GM23338 (cell line): ENCODE data around the gene TRPV5. TPM values are rescaled to one million over a fixed set of nuclear protein-coding genes. Genes with fewer than 3 reads are reported as not detected.

Experiments used
- ATAC-seq: fragments of 200-7000 bp; cut with Tn5 transposase; 3 replicates; pipeline ENCODE4 v1.9.1; 2020
- DNase-seq: peaks from one replicate; pipeline ENCODE4 v3.0.0-alpha.2; 2015; ENCODE audit warnings: low spot score
- H2AFZ ChIP-seq: fragments of 200-600 bp; sonication (generic); 2 replicates; pipeline ENCODE4 v1.8.0; 2016; ENCODE audit warnings: antibody characterized with exemption, mild to moderate bottlenecking, moderate library complexity
- H3F3A ChIP-seq: fragments of 200-600 bp; sonication (generic); replicated peaks from 2 replicates; pipeline ENCODE4 v1.8.0; 2017; ENCODE audit warnings: antibody characterized with exemption, mixed run types, low read depth
- H3K27ac ChIP-seq: fragments of 200-600 bp; sonication (generic); 2 replicates; pipeline ENCODE4 v1.6.1; 2016; ENCODE audit warnings: low read depth
- H3K27me3 ChIP-seq: fragments of 200-600 bp; sonication (generic); 2 replicates; pipeline ENCODE4 v1.8.0; 2016; ENCODE audit warnings: mild to moderate bottlenecking, mixed run types, moderate library complexity; ENCODE audit not compliant: insufficient read depth
- H3K36me3 ChIP-seq: fragments of 200-600 bp; sonication (generic); 2 replicates; pipeline ENCODE4 v1.8.0; 2016; ENCODE audit warnings: mild to moderate bottlenecking; ENCODE audit not compliant: insufficient read depth
- H3K4me1 ChIP-seq: fragments of 200-600 bp; sonication (generic); 2 replicates; pipeline ENCODE4 v1.8.0; 2016; ENCODE audit warnings: mild to moderate bottlenecking, moderate library complexity; ENCODE audit not compliant: insufficient read depth
- H3K4me2 ChIP-seq: fragments of 200-600 bp; sonication (generic); 2 replicates; pipeline ENCODE4 v1.7.1; 2017; ENCODE audit warnings: mixed run types
- H3K4me3 ChIP-seq: fragments of 200-600 bp; sonication (generic); 2 replicates; pipeline ENCODE4 v1.6.1; 2016; ENCODE audit warnings: mixed run types
- H3K79me2 ChIP-seq: fragments of 200-600 bp; sonication (generic); replicated peaks from 2 replicates; pipeline ENCODE4 v1.8.0; 2017; ENCODE audit warnings: mild to moderate bottlenecking; ENCODE audit not compliant: insufficient read depth
- H3K9me2 ChIP-seq: fragments of 200-600 bp; sonication (generic); 2 replicates; pipeline ENCODE4 v1.8.0; 2017; ENCODE audit not compliant: insufficient read depth
- H4K20me1 ChIP-seq: fragments of 200-600 bp; sonication (generic); replicated peaks from 2 replicates; pipeline ENCODE4 v1.8.0; 2017; ENCODE audit warnings: mild to moderate bottlenecking; ENCODE audit not compliant: insufficient read depth
- H3K27ac Mint-ChIP-seq: 2 replicates; pipeline ENCODE4 v1.8.0; 2020; ENCODE audit warnings: inconsistent platforms, mild to moderate bottlenecking, moderate library complexity, mixed read lengths
- H3K27me3 Mint-ChIP-seq: 3 replicates; pipeline ENCODE4 v1.8.0; 2022; ENCODE audit warnings: low read depth, mild to moderate bottlenecking, moderate library complexity, mixed read lengths, inconsistent platforms; ENCODE audit not compliant: insufficient read depth, poor library complexity
- H3K36me3 Mint-ChIP-seq: 3 replicates; pipeline ENCODE4 v1.8.0; 2021; ENCODE audit warnings: low read depth, mild to moderate bottlenecking, inconsistent platforms, moderate library complexity, mixed read lengths
- H3K4me1 Mint-ChIP-seq: 3 replicates; pipeline ENCODE4 v1.8.0; 2020; ENCODE audit warnings: mild to moderate bottlenecking, inconsistent platforms, mixed read lengths
- H3K4me3 Mint-ChIP-seq: 3 replicates; pipeline ENCODE4 v1.8.0; 2021; ENCODE audit warnings: moderate library complexity, mild to moderate bottlenecking, inconsistent platforms, mixed read lengths
- H3K9me3 Mint-ChIP-seq: 3 replicates; pipeline ENCODE4 v1.8.0; 2020; ENCODE audit warnings: moderate library complexity, mild to moderate bottlenecking, inconsistent platforms, mixed read lengths
- EZH2 ChIP-seq: fragments of 200-600 bp; sonication (generic); IDR thresholded peaks from one replicate; pipeline ENCODE4 v1.8.0; 2017; ENCODE audit warnings: antibody characterized with exemption, mild to moderate bottlenecking, low read depth; ENCODE audit not compliant: unreplicated experiment
- JUNB ChIP-seq: IDR thresholded peaks from one replicate; pipeline ENCODE4 v1.6.1; 2016; ENCODE audit warnings: antibody characterized with exemption; ENCODE audit not compliant: unreplicated experiment
- STAT1 ChIP-seq: IDR thresholded peaks from one replicate; pipeline ENCODE4 v1.6.1; 2016; ENCODE audit warnings: antibody characterized with exemption; ENCODE audit not compliant: unreplicated experiment
- ZNF114 ChIP-seq: fragments of 250-450 bp; sonication (Bioruptor Pico); IDR thresholded peaks from 2 replicates; pipeline ENCODE4 v1.5.0; 2020; ENCODE audit warnings: mild to moderate bottlenecking, moderate library complexity
- ZNF331 ChIP-seq: fragments of 250-450 bp; sonication (Bioruptor Pico); IDR thresholded peaks from 2 replicates; pipeline ENCODE4 v1.5.0; 2020; ENCODE audit warnings: low read depth, mild to moderate bottlenecking, moderate library complexity
- polyA plus RNA-seq: library from polyadenylated mRNA; unstranded; fragments of >200 nt; fragmentation: Nextera tagmentation; extraction: Ambion mirVana; gene quantifications from 2 replicates; pipeline ENCODE4 v1.2.1, GENCODE V29; 2016
- total RNA-seq: library from RNA; depleted of rRNA; stranded (reverse); fragments of >200 nt; shearing (Covaris generic); gene quantifications from 2 replicates; pipeline ENCODE4 v1.2.3, GENCODE V29; 2014
- TF ChIP-seq, protein P1 (sequence below): fragments of 250-450 bp; sonication (Bioruptor Pico); IDR thresholded peaks from 2 replicates; pipeline ENCODE4 v1.5.0; 2020; ENCODE audit warnings: mild to moderate bottlenecking, moderate library complexity
- TF ChIP-seq, protein P2 (sequence below): IDR thresholded peaks from one replicate; pipeline ENCODE4 v1.6.1; 2018; ENCODE audit warnings: antibody characterized with exemption; ENCODE audit not compliant: unreplicated experiment
- TF ChIP-seq, protein P3 (sequence below): IDR thresholded peaks from 2 replicates; pipeline ENCODE4 v1.6.1; 2016; ENCODE audit warnings: antibody characterized with exemption
- TF ChIP-seq, protein P4 (sequence below), 2 experiments: fragments of 200-600 bp in 1 of 2; sonication (generic) in 1 of 2; conservative IDR thresholded peaks; 2 replicates each; pipeline versions ENCODE4 v1.5.1 to v1.6.1; 2016 to 2017; ENCODE audit warnings: antibody characterized with exemption in 2 of 2, low read depth in 2 of 2, mild to moderate bottlenecking in 2 of 2, moderate library complexity in 1 of 2

Gene TRPV5
- total and polyA plus RNA-seq, 2 experiments from 2014 or later, result not detected

DNA sequence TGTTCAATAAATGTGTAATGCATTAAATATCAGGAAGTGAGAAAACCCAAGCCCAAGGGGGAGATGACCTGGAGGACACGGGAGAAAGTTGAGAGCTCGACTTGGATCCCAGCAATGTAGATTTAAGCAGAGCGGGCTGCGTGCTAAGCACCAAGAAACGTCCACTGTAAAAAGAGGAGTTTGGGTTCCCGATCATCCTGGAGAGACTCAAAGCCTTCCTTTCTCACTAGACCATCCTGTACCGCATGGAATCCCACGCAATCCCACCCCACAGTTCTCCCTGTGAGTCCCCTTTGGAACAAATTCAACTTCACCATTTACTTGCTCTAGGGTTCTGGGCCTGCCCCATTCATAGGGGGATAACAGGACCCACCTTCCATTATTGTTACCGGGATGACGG is 50.4 kb downstream of the TRPV5 start:
- no peaks in the 10 kb centered on the region for H3F3A ChIP-seq
- no peak overlapping the region for H3K4me3 ChIP-seq
- H3K9me2 ChIP-seq, result no peaks in the 10 kb centered on the region
- H3K4me3 Mint-ChIP-seq, result no peak overlapping the region
- H4K20me1 ChIP-seq, result no peaks in the 10 kb centered on the region
- TF ChIP-seq STAT1 (no peak), ZNF331 (CRISPR knock-in tag) (no peak), ZNF114 (CRISPR knock-in tag) (no peak), JUNB (no peak), EZH2 (no peak)
- TF ChIP-seq, protein P1, sequence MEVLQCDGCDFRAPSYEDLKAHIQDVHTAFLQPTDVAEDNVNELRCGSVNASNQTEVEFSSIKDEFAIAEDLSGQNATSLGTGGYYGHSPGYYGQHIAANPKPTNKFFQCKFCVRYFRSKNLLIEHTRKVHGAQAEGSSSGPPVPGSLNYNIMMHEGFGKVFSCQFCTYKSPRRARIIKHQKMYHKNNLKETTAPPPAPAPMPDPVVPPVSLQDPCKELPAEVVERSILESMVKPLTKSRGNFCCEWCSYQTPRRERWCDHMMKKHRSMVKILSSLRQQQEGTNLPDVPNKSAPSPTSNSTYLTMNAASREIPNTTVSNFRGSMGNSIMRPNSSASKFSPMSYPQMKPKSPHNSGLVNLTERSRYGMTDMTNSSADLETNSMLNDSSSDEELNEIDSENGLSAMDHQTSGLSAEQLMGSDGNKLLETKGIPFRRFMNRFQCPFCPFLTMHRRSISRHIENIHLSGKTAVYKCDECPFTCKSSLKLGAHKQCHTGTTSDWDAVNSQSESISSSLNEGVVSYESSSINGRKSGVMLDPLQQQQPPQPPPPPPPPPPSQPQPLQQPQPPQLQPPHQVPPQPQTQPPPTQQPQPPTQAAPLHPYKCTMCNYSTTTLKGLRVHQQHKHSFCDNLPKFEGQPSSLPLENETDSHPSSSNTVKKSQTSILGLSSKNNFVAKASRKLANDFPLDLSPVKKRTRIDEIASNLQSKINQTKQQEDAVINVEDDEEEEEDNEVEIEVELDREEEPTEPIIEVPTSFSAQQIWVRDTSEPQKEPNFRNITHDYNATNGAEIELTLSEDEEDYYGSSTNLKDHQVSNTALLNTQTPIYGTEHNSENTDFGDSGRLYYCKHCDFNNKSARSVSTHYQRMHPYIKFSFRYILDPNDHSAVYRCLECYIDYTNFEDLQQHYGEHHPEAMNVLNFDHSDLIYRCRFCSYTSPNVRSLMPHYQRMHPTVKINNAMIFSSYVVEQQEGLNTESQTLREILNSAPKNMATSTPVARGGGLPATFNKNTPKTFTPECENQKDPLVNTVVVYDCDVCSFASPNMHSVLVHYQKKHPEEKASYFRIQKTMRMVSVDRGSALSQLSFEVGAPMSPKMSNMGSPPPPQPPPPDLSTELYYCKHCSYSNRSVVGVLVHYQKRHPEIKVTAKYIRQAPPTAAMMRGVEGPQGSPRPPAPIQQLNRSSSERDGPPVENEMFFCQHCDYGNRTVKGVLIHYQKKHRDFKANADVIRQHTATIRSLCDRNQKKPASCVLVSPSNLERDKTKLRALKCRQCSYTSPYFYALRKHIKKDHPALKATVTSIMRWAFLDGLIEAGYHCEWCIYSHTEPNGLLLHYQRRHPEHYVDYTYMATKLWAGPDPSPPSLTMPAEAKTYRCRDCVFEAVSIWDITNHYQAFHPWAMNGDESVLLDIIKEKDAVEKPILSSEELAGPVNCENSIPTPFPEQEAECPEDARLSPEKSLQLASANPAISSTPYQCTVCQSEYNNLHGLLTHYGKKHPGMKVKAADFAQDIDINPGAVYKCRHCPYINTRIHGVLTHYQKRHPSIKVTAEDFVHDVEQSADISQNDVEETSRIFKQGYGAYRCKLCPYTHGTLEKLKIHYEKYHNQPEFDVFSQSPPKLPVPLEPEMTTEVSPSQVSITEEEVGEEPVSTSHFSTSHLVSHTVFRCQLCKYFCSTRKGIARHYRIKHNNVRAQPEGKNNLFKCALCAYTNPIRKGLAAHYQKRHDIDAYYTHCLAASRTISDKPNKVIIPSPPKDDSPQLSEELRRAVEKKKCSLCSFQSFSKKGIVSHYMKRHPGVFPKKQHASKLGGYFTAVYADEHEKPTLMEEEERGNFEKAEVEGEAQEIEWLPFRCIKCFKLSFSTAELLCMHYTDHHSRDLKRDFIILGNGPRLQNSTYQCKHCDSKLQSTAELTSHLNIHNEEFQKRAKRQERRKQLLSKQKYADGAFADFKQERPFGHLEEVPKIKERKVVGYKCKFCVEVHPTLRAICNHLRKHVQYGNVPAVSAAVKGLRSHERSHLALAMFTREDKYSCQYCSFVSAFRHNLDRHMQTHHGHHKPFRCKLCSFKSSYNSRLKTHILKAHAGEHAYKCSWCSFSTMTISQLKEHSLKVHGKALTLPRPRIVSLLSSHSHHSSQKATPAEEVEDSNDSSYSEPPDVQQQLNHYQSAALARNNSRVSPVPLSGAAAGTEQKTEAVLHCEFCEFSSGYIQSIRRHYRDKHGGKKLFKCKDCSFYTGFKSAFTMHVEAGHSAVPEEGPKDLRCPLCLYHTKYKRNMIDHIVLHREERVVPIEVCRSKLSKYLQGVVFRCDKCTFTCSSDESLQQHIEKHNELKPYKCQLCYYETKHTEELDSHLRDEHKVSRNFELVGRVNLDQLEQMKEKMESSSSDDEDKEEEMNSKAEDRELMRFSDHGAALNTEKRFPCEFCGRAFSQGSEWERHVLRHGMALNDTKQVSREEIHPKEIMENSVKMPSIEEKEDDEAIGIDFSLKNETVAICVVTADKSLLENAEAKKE, result no peak
- TF ChIP-seq, protein P2, sequence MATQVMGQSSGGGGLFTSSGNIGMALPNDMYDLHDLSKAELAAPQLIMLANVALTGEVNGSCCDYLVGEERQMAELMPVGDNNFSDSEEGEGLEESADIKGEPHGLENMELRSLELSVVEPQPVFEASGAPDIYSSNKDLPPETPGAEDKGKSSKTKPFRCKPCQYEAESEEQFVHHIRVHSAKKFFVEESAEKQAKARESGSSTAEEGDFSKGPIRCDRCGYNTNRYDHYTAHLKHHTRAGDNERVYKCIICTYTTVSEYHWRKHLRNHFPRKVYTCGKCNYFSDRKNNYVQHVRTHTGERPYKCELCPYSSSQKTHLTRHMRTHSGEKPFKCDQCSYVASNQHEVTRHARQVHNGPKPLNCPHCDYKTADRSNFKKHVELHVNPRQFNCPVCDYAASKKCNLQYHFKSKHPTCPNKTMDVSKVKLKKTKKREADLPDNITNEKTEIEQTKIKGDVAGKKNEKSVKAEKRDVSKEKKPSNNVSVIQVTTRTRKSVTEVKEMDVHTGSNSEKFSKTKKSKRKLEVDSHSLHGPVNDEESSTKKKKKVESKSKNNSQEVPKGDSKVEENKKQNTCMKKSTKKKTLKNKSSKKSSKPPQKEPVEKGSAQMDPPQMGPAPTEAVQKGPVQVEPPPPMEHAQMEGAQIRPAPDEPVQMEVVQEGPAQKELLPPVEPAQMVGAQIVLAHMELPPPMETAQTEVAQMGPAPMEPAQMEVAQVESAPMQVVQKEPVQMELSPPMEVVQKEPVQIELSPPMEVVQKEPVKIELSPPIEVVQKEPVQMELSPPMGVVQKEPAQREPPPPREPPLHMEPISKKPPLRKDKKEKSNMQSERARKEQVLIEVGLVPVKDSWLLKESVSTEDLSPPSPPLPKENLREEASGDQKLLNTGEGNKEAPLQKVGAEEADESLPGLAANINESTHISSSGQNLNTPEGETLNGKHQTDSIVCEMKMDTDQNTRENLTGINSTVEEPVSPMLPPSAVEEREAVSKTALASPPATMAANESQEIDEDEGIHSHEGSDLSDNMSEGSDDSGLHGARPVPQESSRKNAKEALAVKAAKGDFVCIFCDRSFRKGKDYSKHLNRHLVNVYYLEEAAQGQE, result no peak
- TF ChIP-seq, protein P3, sequence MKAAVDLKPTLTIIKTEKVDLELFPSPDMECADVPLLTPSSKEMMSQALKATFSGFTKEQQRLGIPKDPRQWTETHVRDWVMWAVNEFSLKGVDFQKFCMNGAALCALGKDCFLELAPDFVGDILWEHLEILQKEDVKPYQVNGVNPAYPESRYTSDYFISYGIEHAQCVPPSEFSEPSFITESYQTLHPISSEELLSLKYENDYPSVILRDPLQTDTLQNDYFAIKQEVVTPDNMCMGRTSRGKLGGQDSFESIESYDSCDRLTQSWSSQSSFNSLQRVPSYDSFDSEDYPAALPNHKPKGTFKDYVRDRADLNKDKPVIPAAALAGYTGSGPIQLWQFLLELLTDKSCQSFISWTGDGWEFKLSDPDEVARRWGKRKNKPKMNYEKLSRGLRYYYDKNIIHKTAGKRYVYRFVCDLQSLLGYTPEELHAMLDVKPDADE, result no peak
- TF ChIP-seq, protein P4, sequence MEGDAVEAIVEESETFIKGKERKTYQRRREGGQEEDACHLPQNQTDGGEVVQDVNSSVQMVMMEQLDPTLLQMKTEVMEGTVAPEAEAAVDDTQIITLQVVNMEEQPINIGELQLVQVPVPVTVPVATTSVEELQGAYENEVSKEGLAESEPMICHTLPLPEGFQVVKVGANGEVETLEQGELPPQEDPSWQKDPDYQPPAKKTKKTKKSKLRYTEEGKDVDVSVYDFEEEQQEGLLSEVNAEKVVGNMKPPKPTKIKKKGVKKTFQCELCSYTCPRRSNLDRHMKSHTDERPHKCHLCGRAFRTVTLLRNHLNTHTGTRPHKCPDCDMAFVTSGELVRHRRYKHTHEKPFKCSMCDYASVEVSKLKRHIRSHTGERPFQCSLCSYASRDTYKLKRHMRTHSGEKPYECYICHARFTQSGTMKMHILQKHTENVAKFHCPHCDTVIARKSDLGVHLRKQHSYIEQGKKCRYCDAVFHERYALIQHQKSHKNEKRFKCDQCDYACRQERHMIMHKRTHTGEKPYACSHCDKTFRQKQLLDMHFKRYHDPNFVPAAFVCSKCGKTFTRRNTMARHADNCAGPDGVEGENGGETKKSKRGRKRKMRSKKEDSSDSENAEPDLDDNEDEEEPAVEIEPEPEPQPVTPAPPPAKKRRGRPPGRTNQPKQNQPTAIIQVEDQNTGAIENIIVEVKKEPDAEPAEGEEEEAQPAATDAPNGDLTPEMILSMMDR (conservative IDR thresholded peaks at IDR 0.05; ENCODE audit: low read depth in 2 of 2), result no peak
- peaks cover 3% of the 10 kb centered on the region; the same call in 1 of the 2 replicates for H3K4me1 ChIP-seq
- no peaks in the 10 kb centered on the region for H3K79me2 ChIP-seq
- H2AFZ ChIP-seq, result no peak overlapping the region
- no peaks in the 10 kb centered on the region for H3K27me3 ChIP-seq
- no peaks in the 10 kb centered on the region for H3K36me3 Mint-ChIP-seq
- H3K27ac Mint-ChIP-seq, result no peak overlapping the region
- peaks cover 7% of the 10 kb centered on the region for H3K4me1 Mint-ChIP-seq
- H3K9me3 Mint-ChIP-seq, result no peaks in the 10 kb centered on the region
- H3K27ac ChIP-seq, result no peak overlapping the region
- ATAC-seq (no peak), DNase-seq (no peak)
- H3K36me3 ChIP-seq, result no peaks in the 10 kb centered on the region
- no peaks in the 10 kb centered on the region for H3K27me3 Mint-ChIP-seq
- H3K4me2 ChIP-seq, result no peak overlapping the region
